Keratinocyte (primary cell): ENCODE results near the gene PAX2. TPM values are rescaled to one million over a fixed set of nuclear protein-coding genes. Genes with fewer than 3 reads are reported as not detected.

ENCODE experiments used
- DNase-seq: peaks from one replicate; pipeline ENCODE4 v3.0.0-alpha.2; 2011; ENCODE audit warnings: low read depth, missing footprints, low spot score
- FAIRE-seq: peaks from 2 replicates; lab custom pipeline; 2011; peaks lifted over from hg19 to GRCh38; lab: Jason Lieb, UNC
- H2AFZ ChIP-seq: 2 replicates; pipeline ENCODE4 v1.6.0; 2012; ENCODE audit warnings: low read length, control low read depth, inconsistent platforms; ENCODE audit not compliant: control insufficient read depth
- H3K27ac ChIP-seq: 2 replicates; pipeline ENCODE4 v1.5.1; 2011; ENCODE audit warnings: low read length; ENCODE audit not compliant: control insufficient read depth, insufficient read depth
- H3K27me3 ChIP-seq: 3 replicates; pipeline ENCODE4 v1.6.0; 2011; ENCODE audit warnings: low read length; ENCODE audit not compliant: control insufficient read depth, insufficient read depth; ENCODE audit errors: extremely low read depth
- H3K36me3 ChIP-seq, 2 experiments: 2 replicates in 1 of 2; 3 replicates in 1 of 2; pipeline ENCODE4 v1.5.1; 2011; ENCODE audit warnings: low read length in 2 of 2, mild to moderate bottlenecking in 1 of 2; ENCODE audit not compliant: control insufficient read depth in 2 of 2, insufficient read depth in 2 of 2; ENCODE audit errors: extremely low read depth in 1 of 2
- H3K4me1 ChIP-seq: 3 replicates; pipeline ENCODE4 v1.5.1; 2011; ENCODE audit warnings: low read length; ENCODE audit not compliant: control insufficient read depth, insufficient read depth; ENCODE audit errors: extremely low read depth
- H3K4me2 ChIP-seq: 3 replicates; pipeline ENCODE4 v1.6.0; 2011; ENCODE audit warnings: low read depth, low read length; ENCODE audit not compliant: control insufficient read depth, insufficient read depth; ENCODE audit errors: extremely low read depth
- H3K4me3 ChIP-seq, 3 experiments: fragments of 200-600 bp in 1 of 3; sonication (generic) in 1 of 3; 2 replicates in 2 of 3; 3 replicates in 1 of 3; pipeline ENCODE4 v1.5.1; 2011 to 2016; ENCODE audit warnings: low read length in 3 of 3, mild to moderate bottlenecking in 3 of 3, control low read depth in 2 of 3, inconsistent platforms in 1 of 3, low read depth in 1 of 3, mixed read lengths in 1 of 3, mixed run types in 1 of 3, moderate library complexity in 1 of 3; ENCODE audit not compliant: control insufficient read depth in 2 of 3, insufficient read depth in 2 of 3; ENCODE audit errors: extremely low read depth in 1 of 3
- H3K79me2 ChIP-seq: 2 replicates; pipeline ENCODE4 v1.6.0; 2012; ENCODE audit warnings: low read length; ENCODE audit not compliant: control insufficient read depth, insufficient read depth
- H3K9ac ChIP-seq: 3 replicates; pipeline ENCODE4 v1.6.0; 2011; ENCODE audit warnings: low read length; ENCODE audit not compliant: control insufficient read depth, insufficient read depth; ENCODE audit errors: extremely low read depth
- H3K9me1 ChIP-seq: 3 replicates; pipeline ENCODE4 v1.6.0; 2011; ENCODE audit warnings: low read length; ENCODE audit not compliant: control insufficient read depth, insufficient read depth; ENCODE audit errors: extremely low read depth
- H3K9me3 ChIP-seq: 2 replicates; pipeline ENCODE4 v1.5.1; 2012; ENCODE audit warnings: low read depth, low read length; ENCODE audit not compliant: control insufficient read depth
- H4K20me1 ChIP-seq: 3 replicates; pipeline ENCODE4 v1.6.0; 2011; ENCODE audit warnings: low read length; ENCODE audit not compliant: control insufficient read depth, insufficient read depth; ENCODE audit errors: extremely low read depth
- CTCF ChIP-seq, 3 experiments: IDR thresholded peaks in 1 of 3; conservative IDR thresholded peaks in 1 of 3; optimal IDR thresholded peaks in 1 of 3; 2 replicates in 2 of 3; 3 replicates in 1 of 3; pipeline versions ENCODE3 to v1.5.1; 2011; ENCODE audit warnings: low read length in 3 of 3, mild to moderate bottlenecking in 3 of 3, moderate library complexity in 2 of 3, control low read depth in 1 of 3, inconsistent platforms in 1 of 3; ENCODE audit not compliant: insufficient read depth in 2 of 3; ENCODE audit errors: extremely low read depth in 1 of 3
- EZH2 ChIP-seq: IDR thresholded peaks from one replicate; pipeline ENCODE4 v1.6.1; 2012; ENCODE audit warnings: inconsistent platforms, mild to moderate bottlenecking, low read length, moderate library complexity
- dilution Hi-C: fragments of 300-500 bp; cut with MboI; formaldehyde crosslinking; loops from one replicate; pipeline ENCODE4 v1.7.0; 2020; ENCODE audit warnings: low sequenced_read_pairs; ENCODE audit not compliant: extremely low pct_ligation_motif_present
- polyA plus RNA-seq, 5 experiments: library from polyadenylated mRNA; depleted of rRNA in 3 of 5; stranded (reverse) in 3 of 5; stranded (forward) in 1 of 5; unstranded in 1 of 5; fragments of >200 nt; gene quantifications; 1 replicate in 1 of 5; 2 replicates in 3 of 5; 3 replicates in 1 of 5; pipeline versions ENCODE4 v1.2.1 to v1.2.3, GENCODE V29; 2011 to 2012; ENCODE audit warnings: missing spikeins in 2 of 5, low read depth in 1 of 5, low replicate concordance in 1 of 5

The PAX2 gene
- polyA plus RNA-seq, 1 donor (not counting 4 experiments of a cell fraction or from before 2014, with no cell fraction given), result not detected

DNA sequence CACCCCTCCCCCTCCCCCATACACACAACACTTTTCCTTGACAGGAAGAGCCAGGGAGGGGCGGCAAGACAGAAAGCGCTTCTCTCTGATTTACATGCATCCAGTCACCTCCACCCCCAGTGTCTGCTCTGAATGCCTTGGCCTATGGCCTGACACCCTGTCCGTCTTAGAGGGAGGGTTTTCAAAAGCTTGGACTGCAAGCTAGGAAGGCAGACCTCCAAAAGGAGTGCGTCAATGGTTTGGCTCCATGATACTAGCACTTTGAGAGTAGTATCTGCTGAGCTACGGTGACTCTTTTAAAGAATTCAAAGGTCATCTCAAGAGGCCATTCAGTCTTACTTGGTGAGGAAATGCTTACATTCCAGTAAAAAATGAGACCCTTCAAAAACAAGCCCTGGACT, 20.3 kb upstream of the PAX2 start:
- TF ChIP-seq EZH2 (peak; percentile 33), CTCF (optimal IDR thresholded peaks at IDR 0.05 in 1 of 3, IDR thresholded peaks at IDR 0.05 in 1 of 3, conservative IDR thresholded peaks at IDR 0.05 in 1 of 3; ENCODE audit: extremely low read depth in 1 of 3, insufficient read depth in 2 of 3, low read length in 3 of 3) (no peak)
- Histone ChIP-seq H2AFZ (no peak overlapping the region), H3K79me2 (no peaks in the 10 kb centered on the region), H3K4me2 (no peak overlapping the region), H3K4me1 (peaks cover 4% of the 10 kb centered on the region), H3K9me1 (no peaks in the 10 kb centered on the region), H3K9ac (no peak overlapping the region), H4K20me1 (no peaks in the 10 kb centered on the region), H3K9me3 (no peaks in the 10 kb centered on the region), H3K4me3 (no peak overlapping the region), H3K36me3 (no peaks in the 10 kb centered on the region), H3K27ac (no peak overlapping the region), H3K27me3 (peaks cover 84% of the 10 kb centered on the region)
- FAIRE-seq (no peak), DNase-seq (no peak)
- dilution Hi-C loops, result no loop called here

GRCh38 chr10:100725869-100726426, 19.4 kb upstream of the PAX2 start:
- no peak overlapping the region for H3K4me2 ChIP-seq

DNA sequence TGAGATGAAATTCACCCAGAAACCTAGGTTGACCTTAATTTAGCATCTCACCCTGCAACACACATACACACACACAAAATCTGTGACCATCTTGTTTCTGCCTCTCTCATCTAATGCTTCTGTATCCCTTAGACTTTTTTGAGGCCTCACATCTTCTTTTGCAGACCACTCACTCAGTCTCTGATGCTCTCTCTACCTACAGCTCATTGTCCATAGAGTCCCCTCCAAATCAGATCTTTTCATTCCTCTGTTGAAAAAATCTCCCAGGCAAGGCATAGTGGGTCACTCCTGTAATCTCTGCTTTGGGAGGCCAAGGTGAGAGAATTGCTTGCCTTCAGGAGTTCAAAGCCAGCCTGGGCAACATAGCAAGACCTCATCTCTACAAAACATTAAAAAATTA, 17.6 kb upstream of the PAX2 start:
- Histone ChIP-seq H3K79me2 (no peaks in the 10 kb centered on the region), H3K4me1 (peaks cover 10% of the 10 kb centered on the region), H2AFZ (no peak overlapping the region), H3K9me1 (no peaks in the 10 kb centered on the region), H3K27me3 (peaks cover 93% of the 10 kb centered on the region), H3K27ac (no peak overlapping the region), H3K4me2 (no peak overlapping the region), H3K9me3 (no peaks in the 10 kb centered on the region), H4K20me1 (peaks cover 3% of the 10 kb centered on the region), H3K9ac (no peak overlapping the region), H3K4me3 (no peak overlapping the region), H3K36me3 (no peaks in the 10 kb centered on the region)
- TF ChIP-seq EZH2 (no peak), CTCF (optimal IDR thresholded peaks at IDR 0.05 in 1 of 3, IDR thresholded peaks at IDR 0.05 in 1 of 3, conservative IDR thresholded peaks at IDR 0.05 in 1 of 3; ENCODE audit: extremely low read depth in 1 of 3, insufficient read depth in 2 of 3, low read length in 3 of 3) (no peak)
- dilution Hi-C loops, result no loop called here
- no peak for FAIRE-seq
- DNase-seq, result no peak

More at GRCh38 chr10:100725869-100726426, 19.4 kb upstream of the PAX2 start:
- no peak for TF ChIP-seq EZH2
- no peak for DNase-seq
- dilution Hi-C loops, result no loop called here
- Histone ChIP-seq H2AFZ (no peak overlapping the region), H3K27me3 (peaks cover 87% of the 10 kb centered on the region), H3K36me3 (no peaks in the 10 kb centered on the region), H4K20me1 (peaks cover under 1% of the 10 kb centered on the region), H3K4me1 (peaks cover 8% of the 10 kb centered on the region), H3K27ac (no peak overlapping the region), H3K79me2 (no peaks in the 10 kb centered on the region), H3K9ac (no peak overlapping the region), H3K4me3 (no peak overlapping the region), H3K9me1 (no peaks in the 10 kb centered on the region), H3K9me3 (no peaks in the 10 kb centered on the region)
- no peak for FAIRE-seq
